Left ventricle myocardium inferior (tissue), 1 donor: ENCODE results near the gene FGG. TPM values are rescaled to one million over a fixed set of nuclear protein-coding genes. Genes with fewer than 3 reads are reported as not detected.

Source experiments
- DNase-seq: peaks from one replicate; pipeline ENCODE4 v3.0.0-alpha.2; 2020
- H3K27ac ChIP-seq: fragments of 200-600 bp; replicated peaks from 2 replicates; pipeline ENCODE4 v1.8.0; 2021
- H3K27me3 ChIP-seq: fragments of 200-600 bp; 2 replicates; pipeline ENCODE4 v1.8.0; 2021; ENCODE audit warnings: low read depth
- H3K36me3 ChIP-seq: fragments of 200-600 bp; 2 replicates; pipeline ENCODE4 v1.8.0; 2021
- H3K4me1 ChIP-seq: fragments of 200-600 bp; 2 replicates; pipeline ENCODE4 v1.8.0; 2021
- H3K4me3 ChIP-seq: fragments of 200-600 bp; 2 replicates; pipeline ENCODE4 v1.8.0; 2021; ENCODE audit warnings: mild to moderate bottlenecking, moderate library complexity
- H3K9me3 ChIP-seq: fragments of 200-600 bp; replicated peaks from 2 replicates; pipeline ENCODE4 v1.8.0; 2021
- CTCF ChIP-seq: fragments of 200-600 bp; IDR thresholded peaks from 2 replicates; pipeline ENCODE4 v1.8.0; 2021; ENCODE audit warnings: antibody characterized with exemption, mild to moderate bottlenecking, borderline replicate concordance
- intact Hi-C: fragments of 100-400 bp; cut with micrococcal nuclease; formaldehyde crosslinking; loops from one replicate; pipeline ENCODE4 v1.11.0; 2022
- total RNA-seq: library from RNA; stranded (reverse); fragmentation: NEBNext Ultra II Directional; extraction: Animal tissue kit (Norgen Biotek cat#: 25700); gene quantifications from one replicate; pipeline ENCODE4 v1.2.1, GENCODE V29; 2021
- donor health status: DM: no; HTN: yes; CAD: no; lungs with severe emphysema.

The FGG gene
- total RNA-seq, 1 donor from 2014 or later, result not detected

- no peak overlapping the region for H3K27ac ChIP-seq
- H3K4me3 ChIP-seq, result no peak overlapping the region
- no peaks in the 10 kb centered on the region for H3K9me3 ChIP-seq
- peaks cover 32% of the 10 kb centered on the region for H3K27me3 ChIP-seq
- no peak for DNase-seq
- no peak for TF ChIP-seq CTCF
- intact Hi-C loops, result no loop called here
- no peaks in the 10 kb centered on the region for H3K36me3 ChIP-seq
- no peaks in the 10 kb centered on the region for H3K4me1 ChIP-seq
Measured at GRCh38 chr4:154577324-154577723, 35.1 kb downstream of the FGG start.

- TF ChIP-seq CTCF, result no peak
- Histone ChIP-seq H3K27me3 (peaks cover 32% of the 10 kb centered on the region), H3K9me3 (no peaks in the 10 kb centered on the region), H3K4me1 (no peaks in the 10 kb centered on the region), H3K4me3 (no peak overlapping the region), H3K36me3 (no peaks in the 10 kb centered on the region), H3K27ac (no peak overlapping the region)
- intact Hi-C loops, result no loop called here
- DNase-seq, result no peak
Measured at GRCh38 chr4:154574311-154574710, 38.1 kb downstream of the FGG start.

- Histone ChIP-seq H3K9me3 (no peaks in the 10 kb centered on the region), H3K4me3 (no peak overlapping the region), H3K36me3 (no peaks in the 10 kb centered on the region), H3K27ac (no peak overlapping the region), H3K4me1 (no peaks in the 10 kb centered on the region), H3K27me3 (peaks cover 23% of the 10 kb centered on the region)
- intact Hi-C loops, result no loop called here
- TF ChIP-seq CTCF, result no peak
- DNase-seq, result no peak
Measured at GRCh38 chr4:154573190-154573870, 39.1 kb downstream of the FGG start.

GRCh38 chr4:154569584-154569983 is 42.9 kb downstream of the FGG start:
- no peak for TF ChIP-seq CTCF
- intact Hi-C loops, result no loop called here
- H3K4me3 ChIP-seq, result no peak overlapping the region
- no peak for DNase-seq
- H3K9me3 ChIP-seq, result no peaks in the 10 kb centered on the region
- no peaks in the 10 kb centered on the region for H3K27me3 ChIP-seq
- no peaks in the 10 kb centered on the region for H3K4me1 ChIP-seq
- H3K36me3 ChIP-seq, result no peaks in the 10 kb centered on the region
- no peak overlapping the region for H3K27ac ChIP-seq

GRCh38 chr4:154569028-154569427 is 43.4 kb downstream of the FGG start:
- no peaks in the 10 kb centered on the region for H3K36me3 ChIP-seq
- no peak overlapping the region for H3K27ac ChIP-seq
- no peak overlapping the region for H3K4me3 ChIP-seq
- TF ChIP-seq CTCF, result no peak
- no peaks in the 10 kb centered on the region for H3K4me1 ChIP-seq
- no peaks in the 10 kb centered on the region for H3K27me3 ChIP-seq
- no peak for DNase-seq
- no peaks in the 10 kb centered on the region for H3K9me3 ChIP-seq
- intact Hi-C loops, result no loop called here
